Mammary epithelial cell (primary cell): ENCODE measurements around the gene CAMTA1.

Source experiments
- EZH2 ChIP-seq: IDR thresholded peaks from 2 replicates; pipeline ENCODE4 v1.6.1; 2012; ENCODE audit warnings: low read length, inconsistent platforms, borderline replicate concordance
- TF ChIP-seq, protein P1 (sequence below), 2 donors: IDR thresholded peaks in 1 of 2; conservative IDR thresholded peaks in 1 of 2; 2 replicates each; pipeline ENCODE4 v1.5.1; 2011 to 2012; ENCODE audit warnings: inconsistent platforms in 2 of 2, low read length in 2 of 2, mild to moderate bottlenecking in 2 of 2, control low read depth in 1 of 2, low read depth in 1 of 2; ENCODE audit not compliant: insufficient read depth in 1 of 2; ENCODE audit errors: extremely low read depth in 1 of 2

DNA sequence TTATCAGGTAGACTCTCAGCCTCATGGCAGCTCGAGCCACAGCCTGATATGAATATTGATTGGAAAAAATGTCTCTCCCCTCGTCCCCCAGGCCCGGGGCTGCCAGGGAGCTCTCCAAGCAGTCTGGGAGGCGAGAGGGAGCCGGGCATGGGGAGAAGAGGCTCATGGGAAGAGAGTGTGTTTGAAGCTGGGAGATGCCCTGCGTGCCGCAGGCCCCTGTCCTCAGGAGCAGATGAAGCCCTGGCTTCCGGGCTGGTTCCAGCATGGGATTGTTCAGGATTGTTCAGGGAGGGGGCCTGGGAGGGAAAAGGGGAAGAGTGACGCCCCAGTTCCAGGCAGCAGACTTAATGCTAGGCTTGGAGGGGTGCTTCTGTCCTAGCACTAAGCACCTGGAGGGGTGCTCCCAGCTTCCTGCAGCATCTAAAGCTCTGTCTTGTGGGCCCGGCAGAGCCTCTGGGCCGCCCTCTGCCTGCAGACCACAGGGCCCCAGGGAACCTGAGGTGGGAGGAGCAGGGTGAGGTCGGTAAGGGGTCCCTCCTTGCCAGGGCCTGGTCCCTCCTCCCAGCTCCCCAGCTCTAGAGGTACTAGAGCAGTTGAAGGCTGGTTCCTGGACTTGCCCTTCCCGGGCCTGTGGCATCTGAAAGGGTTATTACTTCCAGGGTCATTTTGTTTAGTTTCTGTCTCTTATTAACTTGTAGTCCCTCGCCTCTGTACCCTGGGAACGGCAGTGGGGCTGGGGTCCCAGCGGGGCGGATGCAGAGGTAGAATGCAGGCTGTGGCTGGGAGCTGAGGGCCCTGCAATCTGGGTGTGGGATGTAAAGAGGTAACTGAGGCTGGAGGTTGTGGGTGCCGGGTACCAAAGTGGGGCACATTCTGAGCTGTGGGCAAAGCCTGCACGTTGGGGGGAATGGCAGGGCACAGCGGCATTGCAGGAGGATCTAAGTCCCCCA, 651.1 kb downstream of the CAMTA1 start:
- TF ChIP-seq, protein P1, sequence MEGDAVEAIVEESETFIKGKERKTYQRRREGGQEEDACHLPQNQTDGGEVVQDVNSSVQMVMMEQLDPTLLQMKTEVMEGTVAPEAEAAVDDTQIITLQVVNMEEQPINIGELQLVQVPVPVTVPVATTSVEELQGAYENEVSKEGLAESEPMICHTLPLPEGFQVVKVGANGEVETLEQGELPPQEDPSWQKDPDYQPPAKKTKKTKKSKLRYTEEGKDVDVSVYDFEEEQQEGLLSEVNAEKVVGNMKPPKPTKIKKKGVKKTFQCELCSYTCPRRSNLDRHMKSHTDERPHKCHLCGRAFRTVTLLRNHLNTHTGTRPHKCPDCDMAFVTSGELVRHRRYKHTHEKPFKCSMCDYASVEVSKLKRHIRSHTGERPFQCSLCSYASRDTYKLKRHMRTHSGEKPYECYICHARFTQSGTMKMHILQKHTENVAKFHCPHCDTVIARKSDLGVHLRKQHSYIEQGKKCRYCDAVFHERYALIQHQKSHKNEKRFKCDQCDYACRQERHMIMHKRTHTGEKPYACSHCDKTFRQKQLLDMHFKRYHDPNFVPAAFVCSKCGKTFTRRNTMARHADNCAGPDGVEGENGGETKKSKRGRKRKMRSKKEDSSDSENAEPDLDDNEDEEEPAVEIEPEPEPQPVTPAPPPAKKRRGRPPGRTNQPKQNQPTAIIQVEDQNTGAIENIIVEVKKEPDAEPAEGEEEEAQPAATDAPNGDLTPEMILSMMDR (conservative IDR thresholded peaks at IDR 0.05 in 1 of 2, IDR thresholded peaks at IDR 0.05 in 1 of 2; ENCODE audit: extremely low read depth in 1 of 2, insufficient read depth in 1 of 2, low read depth in 1 of 2, low read length in 2 of 2), result no peak
- no peak for TF ChIP-seq EZH2
